ENCODE results near the gene LHB.
"Not testable (repeated sequence)": the region's sequence is repeated elsewhere in the genome, so short reads cannot be mapped to it uniquely, and the experiment has no call there.

DNA sequence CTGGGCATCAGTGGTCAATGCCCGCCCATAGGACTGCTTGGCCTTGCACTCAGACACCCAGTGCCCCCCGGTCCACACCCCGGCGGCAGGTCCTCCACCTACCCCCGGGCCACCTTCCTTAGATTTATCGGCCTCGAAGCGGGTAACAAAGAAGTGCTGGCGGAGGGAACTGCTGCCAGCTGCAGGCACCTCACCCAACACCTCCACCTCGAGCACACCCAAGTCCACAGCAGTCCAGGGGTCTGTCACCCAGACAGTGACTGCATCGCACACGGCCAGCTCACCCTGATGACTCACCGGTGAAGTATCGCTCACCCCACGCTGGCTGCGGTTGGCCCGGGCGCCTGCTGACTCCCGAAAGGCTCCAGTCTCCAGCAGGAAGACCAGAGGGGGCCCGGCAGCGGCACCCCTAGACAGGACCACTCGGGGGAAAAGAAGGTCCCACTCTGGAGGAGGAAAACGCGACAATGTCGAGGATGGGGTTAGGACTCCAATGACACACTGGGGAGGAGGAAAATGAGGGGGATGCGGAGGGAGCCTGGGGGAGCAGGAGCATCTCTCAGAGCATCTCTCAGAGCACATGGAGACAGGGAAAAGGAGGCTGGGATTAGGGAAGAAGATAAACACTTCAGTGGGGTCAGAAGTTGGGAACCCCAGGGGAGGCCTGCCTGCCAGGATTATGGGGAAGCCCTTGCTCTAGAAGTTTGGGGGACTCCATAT is 21.8 kb upstream of the LHB start:
- TF ChIP-seq, protein P1, sequence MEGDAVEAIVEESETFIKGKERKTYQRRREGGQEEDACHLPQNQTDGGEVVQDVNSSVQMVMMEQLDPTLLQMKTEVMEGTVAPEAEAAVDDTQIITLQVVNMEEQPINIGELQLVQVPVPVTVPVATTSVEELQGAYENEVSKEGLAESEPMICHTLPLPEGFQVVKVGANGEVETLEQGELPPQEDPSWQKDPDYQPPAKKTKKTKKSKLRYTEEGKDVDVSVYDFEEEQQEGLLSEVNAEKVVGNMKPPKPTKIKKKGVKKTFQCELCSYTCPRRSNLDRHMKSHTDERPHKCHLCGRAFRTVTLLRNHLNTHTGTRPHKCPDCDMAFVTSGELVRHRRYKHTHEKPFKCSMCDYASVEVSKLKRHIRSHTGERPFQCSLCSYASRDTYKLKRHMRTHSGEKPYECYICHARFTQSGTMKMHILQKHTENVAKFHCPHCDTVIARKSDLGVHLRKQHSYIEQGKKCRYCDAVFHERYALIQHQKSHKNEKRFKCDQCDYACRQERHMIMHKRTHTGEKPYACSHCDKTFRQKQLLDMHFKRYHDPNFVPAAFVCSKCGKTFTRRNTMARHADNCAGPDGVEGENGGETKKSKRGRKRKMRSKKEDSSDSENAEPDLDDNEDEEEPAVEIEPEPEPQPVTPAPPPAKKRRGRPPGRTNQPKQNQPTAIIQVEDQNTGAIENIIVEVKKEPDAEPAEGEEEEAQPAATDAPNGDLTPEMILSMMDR (IDR thresholded peaks at IDR 0.05; ENCODE audit: insufficient read depth, low read depth, low read length), result not testable (repeated sequence)
- not testable (repeated sequence) for TF ChIP-seq EZH2 (IDR thresholded peaks at IDR 0.05; ENCODE audit: insufficient read depth, low read length)

Data from astrocyte (in vitro differentiated cells and primary cell).